Body of pancreas (tissue), 4 donors: ENCODE results near the gene MAGEA9B.

Experiments
- CTCF ChIP-seq, 7 experiments: fragments of 450-650 bp in 4 of 7; fragments of 200-600 bp in 3 of 7; sonication (generic) in 3 of 7; IDR thresholded peaks; one replicate each; pipeline ENCODE4 v1.5.1; 2016 to 2019; ENCODE audit warnings: antibody characterized with exemption in 7 of 7
- POLR2A ChIP-seq, 3 donors: fragments of 450-650 bp; IDR thresholded peaks; one replicate each; pipeline ENCODE4 v1.6.1; 2016; ENCODE audit warnings: antibody characterized with exemption in 3 of 3, mild to moderate bottlenecking in 2 of 3

- TF ChIP-seq POLR2A (IDR thresholded peaks at IDR 0.05) (peak; percentile 40 to 82 (median 77)), CTCF (IDR thresholded peaks at IDR 0.05) (no peak)
Measured at GRCh38 chrX:149540621-149541520, 46.4 kb downstream of the MAGEA9B start, which contains the start of gene EOLA1.
